Stimulated activated naive CD8-positive, alpha-beta T cell treated with anti-CD3 and anti-CD28 coated beads, Interleukin-15, Interleukin-2, amounts not matched to agents 100 U/mL and 50 U/mL, for 24 hours (primary cell): ENCODE results near the gene DDX49.

Experiments used
- ATAC-seq: fragments of 150-1000 bp; cut with Tn5 transposase; one replicate; pipeline ENCODE4 v1.10.0; 2021
- DNase-seq: peaks from one replicate; pipeline ENCODE4 v3.0.0; 2021

DDX49 gene, protein sequence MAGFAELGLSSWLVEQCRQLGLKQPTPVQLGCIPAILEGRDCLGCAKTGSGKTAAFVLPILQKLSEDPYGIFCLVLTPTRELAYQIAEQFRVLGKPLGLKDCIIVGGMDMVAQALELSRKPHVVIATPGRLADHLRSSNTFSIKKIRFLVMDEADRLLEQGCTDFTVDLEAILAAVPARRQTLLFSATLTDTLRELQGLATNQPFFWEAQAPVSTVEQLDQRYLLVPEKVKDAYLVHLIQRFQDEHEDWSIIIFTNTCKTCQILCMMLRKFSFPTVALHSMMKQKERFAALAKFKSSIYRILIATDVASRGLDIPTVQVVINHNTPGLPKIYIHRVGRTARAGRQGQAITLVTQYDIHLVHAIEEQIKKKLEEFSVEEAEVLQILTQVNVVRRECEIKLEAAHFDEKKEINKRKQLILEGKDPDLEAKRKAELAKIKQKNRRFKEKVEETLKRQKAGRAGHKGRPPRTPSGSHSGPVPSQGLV

DNA sequence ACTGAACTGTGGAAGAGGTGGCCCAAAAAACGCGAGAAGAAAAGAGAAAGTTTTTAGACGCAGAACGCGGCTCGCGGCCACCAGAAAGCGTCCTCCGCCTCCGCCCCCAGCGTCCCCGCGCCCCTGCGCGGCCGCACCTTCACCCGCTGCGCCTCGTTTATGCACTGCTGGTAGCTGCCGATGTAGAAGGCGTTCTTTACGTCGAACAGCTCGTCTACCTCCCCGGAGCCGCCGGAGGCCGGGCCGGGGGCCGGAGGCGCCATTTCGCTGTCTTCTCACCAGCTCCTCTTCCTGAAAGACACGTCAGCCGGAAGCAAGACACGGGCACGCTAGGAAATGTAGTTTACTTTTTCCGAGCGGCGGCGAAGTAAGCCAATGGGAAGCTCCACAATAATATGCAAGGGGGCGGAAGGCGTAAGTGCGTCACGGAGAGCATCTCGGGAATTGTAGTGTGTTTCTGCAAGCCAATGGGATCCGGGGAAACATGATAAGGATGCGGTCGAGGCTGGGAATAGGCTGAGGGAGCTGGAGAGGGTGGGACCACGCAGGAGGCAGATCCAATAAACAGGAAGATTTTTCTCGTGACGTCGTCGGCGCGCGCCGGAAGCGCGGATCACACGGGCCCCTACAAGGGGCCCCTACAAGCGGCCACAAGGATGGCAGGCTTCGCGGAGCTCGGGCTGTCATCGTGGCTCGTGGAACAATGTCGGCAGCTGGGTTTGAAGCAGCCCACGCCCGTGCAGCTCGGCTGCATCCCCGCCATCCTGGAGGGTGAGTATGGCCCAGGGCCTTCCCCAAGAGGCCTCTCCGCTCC is at the start of gene DDX49, which contains the start of gene COPE:
TSS of gene DDX49 (plus strand) at position 630 of the 814 bp plus-strand sequence. CDS start at position 657, 27 bp downstream.
TSS of gene COPE (minus strand) at position 302 of the 814 bp plus-strand sequence. CDS start at position 263, 39 bp downstream.
- ATAC-seq (peak; percentile 96), DNase-seq (peak; percentile 97)

DNA sequence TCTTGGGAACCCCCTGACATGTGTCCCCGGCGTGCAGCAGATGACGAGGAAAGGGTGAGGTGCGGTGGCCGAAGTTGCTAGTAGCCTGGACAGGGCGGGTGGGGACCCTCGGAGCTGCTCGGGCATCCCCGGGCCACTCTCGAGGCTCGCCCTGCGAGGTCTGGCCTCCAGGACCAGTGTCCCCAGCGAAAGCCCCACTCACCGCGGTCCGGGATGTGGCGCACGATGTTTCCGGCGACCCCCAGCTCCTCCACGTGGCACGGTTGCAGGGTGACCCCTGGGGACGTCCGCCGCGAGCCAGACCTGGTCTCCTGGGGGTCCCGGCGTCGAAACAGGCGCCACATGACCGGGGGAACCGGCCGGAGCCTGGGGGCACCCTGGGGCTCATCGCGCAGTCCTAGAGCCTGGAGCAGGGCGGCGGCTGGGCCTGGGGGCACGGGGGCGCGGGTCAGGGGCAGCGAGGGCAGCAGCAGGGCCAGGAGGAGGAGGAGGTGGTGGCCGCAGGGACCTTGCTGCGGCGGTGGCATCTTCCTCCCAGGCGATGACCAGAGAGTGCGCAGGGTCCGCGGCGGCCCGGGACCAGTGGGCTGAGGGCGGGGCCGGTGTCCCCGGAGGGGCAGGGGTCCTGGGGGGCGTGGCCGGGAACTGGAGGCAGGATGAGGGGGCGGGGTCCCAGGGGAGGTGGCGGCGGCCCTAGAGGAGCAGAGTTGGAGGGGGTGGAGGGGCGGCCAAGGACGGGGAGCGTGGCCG is 49.6 kb upstream of the DDX49 start:
- ATAC-seq = no peak
- no peak for DNase-seq

DNA sequence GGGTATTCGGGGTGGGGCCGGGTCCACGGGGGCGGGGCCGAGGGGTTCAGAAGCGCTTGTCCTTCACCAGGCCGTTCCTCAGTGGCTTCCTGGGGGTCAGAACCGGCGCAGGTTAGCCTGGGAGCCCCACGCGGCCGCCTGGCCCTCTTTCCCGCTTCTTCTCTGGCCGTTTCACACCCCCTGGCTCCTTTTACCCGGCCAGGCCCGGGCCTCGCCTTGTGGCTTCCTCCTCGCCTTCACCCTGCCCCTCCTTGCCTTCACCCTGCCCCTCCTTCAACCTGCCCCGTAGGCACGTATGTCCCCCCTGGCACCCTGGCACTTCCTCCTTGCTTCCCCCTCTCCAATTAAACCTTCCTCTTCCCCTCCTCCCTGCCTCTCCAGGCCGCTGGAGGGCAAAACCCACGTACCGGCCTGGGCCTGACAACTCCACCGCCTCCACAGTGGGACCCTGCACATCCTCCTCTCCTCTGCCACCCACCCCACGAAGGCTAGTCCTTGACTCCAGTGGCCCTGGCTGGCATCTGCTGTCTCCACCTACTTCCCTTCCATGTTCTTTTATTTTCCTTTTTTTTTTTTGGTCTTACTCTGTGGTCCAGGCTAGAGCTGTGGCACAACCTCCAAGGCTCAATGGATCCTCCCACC is 48.9 kb upstream of the DDX49 start:
- no peak for ATAC-seq
- no peak for DNase-seq

DNA sequence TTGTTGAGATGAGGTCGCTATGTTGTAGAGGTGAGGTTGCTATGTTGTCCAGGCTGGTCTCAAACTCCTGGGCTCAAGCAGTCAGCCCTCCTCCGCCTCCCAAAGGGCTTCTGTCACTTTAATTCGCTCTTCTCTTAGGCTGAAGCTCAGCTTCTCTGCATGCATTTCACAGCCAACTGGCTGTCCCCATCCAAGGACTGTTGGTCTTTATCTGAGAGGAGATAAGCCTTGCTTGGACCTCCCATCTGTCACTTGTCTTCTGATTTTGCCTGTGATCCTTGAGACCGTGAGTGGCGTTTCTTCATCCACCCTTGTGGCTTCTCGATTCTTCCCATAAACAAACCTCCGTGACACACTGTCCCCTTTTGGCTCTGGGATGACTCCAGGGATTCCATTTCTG is 48.0 kb upstream of the DDX49 start:
- DNase-seq (no peak), ATAC-seq (no peak)

DNA sequence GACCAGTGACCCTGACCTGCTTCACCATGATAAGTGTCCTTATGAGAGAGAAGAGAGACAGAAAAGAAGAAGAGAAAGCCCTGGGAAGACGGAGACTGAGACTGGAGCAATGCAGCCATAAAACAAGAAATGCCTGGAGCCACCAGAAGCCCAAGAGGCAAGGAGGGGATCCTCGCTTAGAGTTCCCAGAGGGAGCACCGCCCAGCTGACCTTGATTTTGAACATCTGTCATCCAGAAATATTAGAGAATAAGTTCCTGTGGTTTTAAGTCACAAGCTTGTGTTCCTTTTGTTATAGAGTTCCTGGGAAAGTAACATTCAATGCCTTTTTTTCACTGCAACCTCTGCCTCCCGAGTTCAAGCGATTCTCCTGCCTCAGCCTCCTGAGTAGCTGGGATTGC is 43.8 kb upstream of the DDX49 start:
- ATAC-seq (no peak), DNase-seq (no peak)

DNA sequence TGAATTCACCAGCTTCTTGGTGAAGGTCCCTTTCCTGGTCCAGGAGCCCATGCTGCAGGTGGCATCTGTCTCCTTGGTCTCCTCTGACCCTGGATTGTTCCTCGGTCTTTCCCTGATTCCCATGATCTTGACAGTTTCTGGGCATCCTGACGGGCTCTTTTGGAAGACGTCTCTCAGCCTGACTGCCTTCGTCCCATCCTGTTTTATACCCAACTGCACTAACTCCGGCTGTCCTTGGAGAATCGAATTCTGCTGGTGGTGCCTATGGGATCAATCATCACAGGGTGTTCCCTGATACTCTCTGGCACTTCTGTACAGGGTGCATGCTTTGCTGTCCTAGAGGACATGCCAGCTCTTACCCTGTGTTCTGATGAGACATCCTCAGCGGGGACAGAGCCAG is 42.6 kb upstream of the DDX49 start:
- no peak for ATAC-seq
- DNase-seq = no peak

DNA sequence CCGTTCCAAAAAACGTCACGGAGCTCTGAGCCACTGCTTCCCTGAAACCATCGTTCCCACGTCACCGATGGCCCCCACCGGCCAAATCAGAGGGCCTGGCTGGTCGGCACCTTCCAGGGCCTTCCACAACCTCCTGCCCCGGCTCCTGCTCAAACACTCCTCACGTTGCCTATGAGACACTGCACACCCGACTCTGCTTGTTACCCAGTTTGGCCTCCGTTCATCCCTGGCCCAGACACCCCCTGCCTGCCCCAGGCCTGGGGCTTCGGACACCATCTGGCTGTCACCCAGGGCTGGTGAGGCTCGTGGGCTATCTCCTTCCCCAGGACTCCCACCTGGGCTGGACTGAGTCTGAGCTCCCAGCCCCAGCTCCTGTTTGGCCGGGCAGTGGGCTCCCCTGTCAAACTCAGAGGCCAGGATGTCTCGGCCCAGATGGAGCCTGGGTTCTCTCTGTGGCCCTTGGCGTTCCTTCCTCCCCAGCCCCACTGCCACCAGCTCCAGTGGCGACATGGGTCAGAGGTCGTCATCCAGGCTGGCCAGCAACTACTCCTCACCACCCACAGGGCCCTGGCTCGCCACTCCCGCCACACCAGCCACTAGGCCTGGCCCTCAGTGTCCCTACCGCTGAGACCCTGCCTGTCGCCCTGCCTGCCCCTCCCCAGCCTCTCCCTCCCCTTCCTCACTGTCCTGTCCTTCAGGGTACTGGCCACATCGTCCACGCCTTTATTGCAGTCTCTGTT is 41.3 kb upstream of the DDX49 start:
- no peak for ATAC-seq
- DNase-seq = no peak

DNA sequence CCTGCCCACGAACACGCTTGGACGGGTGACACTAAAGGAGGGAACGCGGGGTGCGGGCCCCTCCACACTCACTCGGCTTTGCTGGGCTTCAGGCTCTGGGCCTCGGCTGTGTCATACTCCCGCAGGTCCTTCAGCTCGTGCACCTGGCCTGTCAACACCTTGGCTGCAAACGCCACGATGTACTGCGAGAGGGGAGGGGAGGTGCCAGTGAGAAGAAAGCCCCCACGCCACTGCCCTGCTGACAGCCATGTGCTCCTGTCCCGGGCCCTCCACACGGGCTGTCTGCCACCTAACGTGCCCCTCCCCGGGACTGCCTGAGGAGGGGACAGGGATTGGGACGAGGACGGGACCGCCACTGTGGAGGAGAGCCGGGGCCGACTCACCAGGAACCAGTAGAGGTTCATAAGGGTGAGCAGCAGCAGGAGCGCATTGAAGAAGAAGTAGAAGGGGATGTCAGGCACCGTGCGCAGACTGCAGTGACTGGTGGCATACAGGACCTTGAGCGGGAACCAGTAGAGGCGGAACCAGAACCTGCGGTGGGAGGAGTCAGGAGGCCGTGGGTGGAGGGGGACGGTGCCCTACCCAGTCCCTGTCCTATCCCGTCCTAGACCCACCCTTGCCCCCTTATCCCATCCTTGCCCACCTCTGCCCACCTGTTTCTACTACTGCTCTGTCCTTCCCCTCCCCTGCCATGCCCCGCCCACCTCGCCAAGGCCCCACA is 40.5 kb upstream of the DDX49 start:
- ATAC-seq = no peak
- no peak for DNase-seq

DNA sequence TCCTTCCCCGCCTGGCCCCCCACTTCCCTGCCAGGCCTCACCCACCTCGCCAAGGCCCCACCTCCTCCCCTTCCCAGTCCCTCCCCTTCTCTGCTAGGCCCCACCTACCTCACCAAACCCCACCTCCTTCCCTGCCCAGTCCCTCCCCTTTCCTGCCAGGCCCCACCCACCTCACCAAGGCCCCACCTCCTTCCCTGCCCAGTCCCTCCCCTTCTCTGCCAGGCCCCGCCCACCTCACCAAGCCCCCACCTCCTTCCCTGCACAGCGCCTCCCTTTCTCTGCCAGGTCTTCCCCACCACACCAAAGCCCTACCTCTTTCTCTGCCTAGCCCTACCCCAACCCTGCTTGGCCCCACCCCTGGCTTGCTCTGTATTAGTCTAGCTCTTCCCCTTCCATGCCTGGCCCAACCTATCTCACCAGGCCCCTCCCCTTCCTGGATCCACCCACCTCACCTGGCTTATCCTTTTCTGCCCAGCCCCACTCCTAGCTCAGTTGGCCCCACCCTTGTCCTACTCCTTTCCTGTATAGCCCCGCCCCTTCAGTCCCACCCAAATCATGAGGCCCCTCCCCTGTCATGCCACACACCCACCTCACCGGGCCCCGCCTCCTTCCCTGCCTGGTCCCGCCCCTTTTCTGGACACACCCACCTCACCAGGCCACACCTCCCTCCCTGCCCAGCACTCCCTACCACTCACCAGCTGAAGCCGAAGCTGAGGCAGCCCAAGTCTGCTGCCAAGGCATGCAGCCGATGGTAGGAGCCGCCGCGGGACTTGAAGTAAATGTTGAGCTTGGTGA is 39.7 kb upstream of the DDX49 start:
- peak; percentile 40 for ATAC-seq
- peak; percentile 47 for DNase-seq

DNA sequence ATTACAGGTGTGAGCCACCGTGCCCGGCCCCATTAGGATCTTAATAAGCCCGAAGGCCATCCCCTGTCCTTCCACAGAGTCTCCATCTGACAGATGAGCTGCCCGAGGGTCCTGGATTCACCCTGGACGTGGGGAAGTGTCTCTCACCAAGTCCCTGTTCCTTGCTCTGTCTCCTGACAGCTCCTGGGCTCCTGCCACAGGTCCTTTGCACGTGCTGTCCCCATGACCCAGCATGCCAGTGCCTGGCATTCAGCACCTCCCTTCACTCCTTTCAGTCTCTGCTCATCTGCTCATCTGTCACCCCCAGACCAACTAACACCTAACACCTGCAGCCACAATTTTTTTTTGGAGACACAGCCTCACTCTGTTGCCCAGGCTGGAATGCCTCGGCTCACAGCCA is 38.0 kb upstream of the DDX49 start:
- ATAC-seq = no peak
- no peak for DNase-seq

DNA sequence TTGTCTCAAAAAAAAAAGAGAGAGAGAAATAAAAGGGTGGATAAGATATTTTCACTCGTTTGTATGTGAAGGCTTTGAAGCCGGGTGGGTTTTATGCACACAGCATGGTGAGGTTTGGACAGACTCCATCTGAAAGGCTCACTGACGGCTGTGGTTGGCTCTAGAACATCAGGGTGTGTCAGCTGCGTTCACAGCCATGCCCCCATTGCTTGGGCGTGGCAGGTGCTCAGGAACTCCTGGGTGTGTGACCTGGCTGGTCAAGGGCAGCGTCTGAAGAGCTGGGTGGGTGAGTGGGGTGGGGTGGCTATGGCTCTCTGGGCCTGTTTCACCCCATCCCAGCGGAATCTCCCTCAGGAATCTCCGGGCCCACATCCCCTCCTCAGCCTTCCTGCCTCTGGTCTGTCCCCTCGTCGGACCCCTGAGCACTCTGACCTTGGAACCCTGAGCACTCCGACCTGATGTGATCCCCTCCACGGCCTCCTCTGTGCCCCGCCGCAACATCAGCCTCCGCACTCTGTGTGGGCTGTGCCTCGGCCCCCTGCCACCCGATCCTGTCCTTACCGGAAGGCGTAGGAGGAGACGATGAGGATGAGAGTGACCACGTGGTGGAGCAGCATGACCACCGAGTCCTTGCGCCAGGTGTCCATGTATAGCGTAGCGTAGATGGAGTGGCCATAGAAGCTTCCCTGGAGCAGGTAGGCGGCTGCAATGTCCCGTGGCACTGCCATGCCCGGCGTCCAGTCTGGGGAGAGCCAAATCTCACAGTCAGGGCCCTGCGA is 35.8 kb upstream of the DDX49 start:
- ATAC-seq (no peak), DNase-seq (no peak)

DNA sequence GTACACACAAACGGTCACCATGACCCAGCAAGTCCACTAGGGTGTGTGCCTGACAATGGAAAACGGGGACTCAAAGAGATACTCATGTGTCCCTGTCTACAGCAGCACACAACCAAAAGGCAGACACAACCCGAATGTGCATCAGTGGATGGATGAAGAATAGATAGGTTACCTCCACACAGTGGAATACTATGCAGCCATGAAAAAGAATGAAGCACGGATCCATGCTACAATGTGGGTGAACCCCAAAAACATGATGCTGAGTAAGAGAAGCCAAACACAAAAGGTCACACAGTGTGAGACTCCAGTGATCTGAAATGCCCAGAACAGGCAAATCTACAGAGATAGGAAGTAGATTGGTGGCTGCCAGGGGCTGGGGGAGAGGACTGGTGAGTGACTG is 32.5 kb upstream of the DDX49 start:
- DNase-seq = no peak
- ATAC-seq = no peak

DNA sequence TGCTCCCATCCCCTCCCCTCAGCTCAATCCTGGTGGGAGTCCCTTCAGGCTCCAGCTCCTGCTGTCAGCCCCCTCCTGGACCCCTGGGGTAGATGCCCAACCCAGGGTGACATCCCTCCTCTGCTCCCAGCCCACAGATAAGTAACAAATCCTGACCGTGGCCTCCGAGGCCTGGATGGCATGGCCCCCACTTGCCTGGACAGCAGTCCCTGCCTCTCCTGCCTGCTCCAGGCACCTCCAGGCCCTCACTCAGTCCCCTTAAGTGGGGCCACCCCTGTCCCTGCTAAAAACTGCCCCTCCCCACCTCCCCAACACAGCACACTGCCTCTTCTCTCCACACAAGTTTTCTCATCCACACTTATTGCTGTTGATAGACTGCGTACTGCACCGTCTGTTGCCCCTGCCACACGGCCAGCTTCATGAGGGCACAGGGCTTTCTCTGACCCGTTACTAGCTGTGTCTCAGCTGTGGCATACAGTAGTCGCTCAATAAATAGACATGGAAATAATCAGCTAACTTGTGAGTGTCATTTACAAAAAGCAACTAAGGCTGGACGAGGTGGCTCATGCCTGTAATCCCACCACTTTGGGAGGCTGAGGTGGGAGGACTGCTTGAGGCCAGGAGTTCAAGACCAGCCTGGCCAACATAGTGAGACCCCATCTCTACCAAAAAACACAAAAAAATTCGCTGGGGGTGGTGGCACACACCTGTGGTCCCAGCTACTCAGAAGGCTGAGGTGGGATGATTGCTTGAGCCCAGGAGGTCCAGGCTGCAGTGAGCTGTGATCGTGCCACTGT is 29.4 kb upstream of the DDX49 start:
- DNase-seq (no peak), ATAC-seq (no peak)

DNA sequence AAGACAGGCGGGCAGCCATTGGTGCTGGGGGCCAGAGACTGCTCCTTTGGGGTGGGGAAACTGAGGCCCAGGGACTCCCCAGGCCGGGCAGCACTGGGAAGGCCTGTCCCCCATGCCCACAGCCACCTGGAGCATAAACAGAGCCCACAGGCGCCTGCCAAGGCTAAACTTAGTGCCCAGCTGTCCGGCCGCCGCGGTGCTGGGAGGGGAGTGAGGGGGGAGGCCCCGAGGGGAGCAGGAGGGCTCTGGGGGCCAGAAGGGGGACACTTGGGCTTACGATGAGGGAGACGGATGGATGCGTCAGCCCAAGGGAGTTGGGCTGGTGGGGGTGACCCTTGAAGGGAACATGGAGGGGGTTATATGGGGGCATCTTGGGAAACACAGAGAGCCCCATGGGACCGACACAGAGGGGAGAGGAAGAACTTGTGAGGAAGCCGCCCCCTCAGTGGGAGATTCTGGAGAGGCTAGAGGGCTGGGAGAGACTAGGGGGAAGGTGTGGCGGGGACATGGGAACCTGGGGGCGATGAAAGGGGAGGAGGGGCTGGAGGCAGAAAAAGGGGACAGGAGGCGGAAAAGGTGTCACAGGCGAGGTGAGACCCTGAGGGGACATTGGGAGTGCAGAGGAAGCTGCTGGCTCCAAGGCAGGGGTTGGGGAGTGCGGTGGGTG is 25.8 kb upstream of the DDX49 start:
- ATAC-seq (no peak), DNase-seq (no peak)

DNA sequence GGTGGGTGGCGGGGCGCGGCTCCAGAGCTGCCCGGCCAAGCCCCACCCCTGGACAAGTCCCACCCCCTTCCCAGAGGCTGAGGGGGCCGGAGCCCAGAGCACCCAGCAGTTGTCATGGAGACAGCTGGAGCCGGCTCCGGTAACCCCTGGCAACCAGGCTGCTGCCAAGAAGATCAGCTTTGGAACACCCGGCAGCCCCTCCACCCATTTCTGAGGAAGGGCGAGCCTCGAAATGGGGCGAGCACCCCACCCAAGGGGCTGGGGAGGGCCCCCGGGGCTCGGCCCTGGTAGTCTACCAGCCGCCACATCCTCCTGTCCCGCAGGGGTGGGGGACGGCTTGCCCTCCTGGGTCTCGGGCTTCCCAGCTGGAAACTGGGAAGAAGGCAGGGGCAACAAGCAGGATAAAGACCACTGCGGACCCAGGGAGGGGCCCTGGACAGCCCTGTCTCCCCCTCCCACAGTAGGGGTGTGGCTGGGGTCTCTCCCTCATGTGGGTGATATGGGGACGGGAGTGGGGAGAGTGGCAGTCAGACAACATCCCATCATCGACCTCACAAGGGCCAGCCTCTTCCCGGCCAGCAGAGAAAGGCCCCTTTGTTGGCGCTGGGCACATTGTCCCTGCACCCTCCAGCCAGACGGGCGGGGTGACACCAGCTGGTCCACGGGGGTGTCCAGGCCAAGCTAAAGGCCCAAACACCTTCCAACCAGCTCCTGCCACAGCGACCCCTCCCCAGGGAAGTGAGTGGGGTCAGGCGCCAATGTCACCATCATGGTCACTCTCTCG is 25.1 kb upstream of the DDX49 start:
- ATAC-seq (no peak), DNase-seq (no peak)

DNA sequence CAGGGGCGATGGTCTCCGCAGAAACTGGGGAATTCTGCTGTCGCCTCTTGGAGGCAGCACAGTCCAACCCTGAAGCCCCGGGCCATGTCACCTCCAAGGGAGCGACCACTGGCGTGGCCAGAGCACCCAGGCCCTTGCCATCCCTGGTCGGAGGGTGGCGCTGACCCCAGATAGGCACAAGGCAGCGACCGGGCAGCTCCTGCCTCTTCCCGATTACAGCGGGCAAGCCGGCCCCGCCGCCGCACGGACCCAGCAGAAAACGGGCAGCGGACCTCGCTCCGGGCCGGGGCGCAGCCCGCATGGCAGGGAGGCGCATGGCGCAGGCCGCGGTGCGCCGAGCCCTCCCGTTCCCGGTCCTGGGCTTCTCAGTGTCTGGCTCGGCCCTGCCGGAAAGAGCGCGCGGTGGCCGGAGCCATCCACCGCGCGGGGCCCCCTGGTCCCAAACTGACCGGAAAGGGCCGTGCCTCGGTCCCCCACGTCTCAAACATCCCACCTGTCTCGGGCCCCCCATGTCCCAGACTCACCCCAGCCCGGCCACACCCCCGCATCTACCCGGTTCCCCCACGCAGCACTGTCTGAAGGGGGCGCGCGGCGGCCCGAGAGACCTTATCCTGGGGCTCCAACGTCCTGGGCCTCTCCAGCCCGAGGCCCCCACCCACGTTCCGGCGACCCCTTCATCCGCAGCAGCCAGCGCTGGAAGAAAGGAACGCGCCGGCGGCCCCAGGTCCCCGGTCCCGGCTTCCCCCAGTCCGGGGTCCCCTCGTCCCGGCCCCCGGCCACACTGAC is 24.3 kb upstream of the DDX49 start:
- DNase-seq (no peak), ATAC-seq (no peak)
